Endothelial cell of umbilical vein (primary cell): ENCODE results near the gene CSNK1D. TPM values are rescaled to one million over a fixed set of nuclear protein-coding genes. Genes with fewer than 3 reads are reported as not detected.

Experiments
- BruUV-seq: library from RNA; stranded (reverse); fragments of 400-500 nt; replicated peaks from 2 replicates; lab custom pipeline; 2021; lab: Mats Ljungman, UMichigan
- CTCF ChIA-PET: fragments of 300-600, 350-600 bp; sonication (Branson Sonifier 250); formaldehyde crosslinking; loops from one replicate; lab custom pipeline; 2021; ENCODE audit warnings: antibody characterized with exemption, inconsistent platforms; lab: Charles Lee
- POLR2A ChIA-PET: fragments of 300-600, 350-600 bp; sonication (Branson Sonifier 250); formaldehyde crosslinking; loops from one replicate; lab custom pipeline; 2021; ENCODE audit warnings: antibody characterized with exemption, inconsistent platforms; lab: Charles Lee
- DNase-seq: peaks from one replicate; pipeline ENCODE4 v3.0.0-alpha.2; 2011; ENCODE audit warnings: low read depth, low spot score
- FAIRE-seq: peaks from 2 replicates; lab custom pipeline; 2011; peaks lifted over from hg19 to GRCh38; lab: Jason Lieb, UNC
- H2AFZ ChIP-seq: 2 replicates; pipeline ENCODE4 v1.6.0; 2012; ENCODE audit warnings: low read depth, low read length, control low read depth, inconsistent platforms
- H3K27ac ChIP-seq: 2 replicates; pipeline ENCODE4 v1.5.1; 2011; ENCODE audit warnings: low read depth, mild to moderate bottlenecking, control low read depth, low read length, moderate library complexity; ENCODE audit not compliant: insufficient read depth
- H3K27me3 ChIP-seq, 2 experiments: 2 replicates each; pipeline versions ENCODE4 v1.6.0 to v1.6.1; 2011; ENCODE audit warnings: low read length in 2 of 2, mixed read lengths in 1 of 2; ENCODE audit not compliant: control insufficient read depth in 2 of 2, insufficient read depth in 2 of 2
- H3K36me3 ChIP-seq, 2 experiments: 2 replicates in 1 of 2; 3 replicates in 1 of 2; pipeline ENCODE4 v1.5.1; 2011; ENCODE audit warnings: low read length in 2 of 2, mild to moderate bottlenecking in 1 of 2, moderate library complexity in 1 of 2; ENCODE audit not compliant: control insufficient read depth in 2 of 2, insufficient read depth in 2 of 2; ENCODE audit errors: extremely low read depth in 1 of 2
- H3K4me1 ChIP-seq: 3 replicates; pipeline ENCODE4 v1.5.1; 2011; ENCODE audit warnings: mild to moderate bottlenecking, low read length; ENCODE audit not compliant: control insufficient read depth, insufficient read depth; ENCODE audit errors: extremely low read depth
- H3K4me2 ChIP-seq: 2 replicates; pipeline ENCODE4 v1.6.1; 2011; ENCODE audit warnings: low read length, control low read depth, mixed read lengths; ENCODE audit not compliant: insufficient read depth
- H3K4me3 ChIP-seq, 3 experiments: fragments of 200-600 bp in 1 of 3; sonication (generic), shearing (Covaris generic) in 1 of 3; replicated peaks in 1 of 3; 2 replicates each; pipeline ENCODE4 v1.5.1; 2011 to 2016; ENCODE audit warnings: control low read depth in 3 of 3, low read length in 3 of 3, mild to moderate bottlenecking in 2 of 3, inconsistent platforms in 1 of 3, low read depth in 1 of 3, moderate library complexity in 1 of 3; ENCODE audit not compliant: insufficient read depth in 1 of 3
- H3K79me2 ChIP-seq: 2 replicates; pipeline ENCODE4 v1.6.0; 2012; ENCODE audit warnings: low read length, inconsistent platforms; ENCODE audit not compliant: control insufficient read depth, insufficient read depth
- H3K9ac ChIP-seq: replicated peaks from 2 replicates; pipeline ENCODE3; 2011; ENCODE audit warnings: low read length, control low read depth; ENCODE audit not compliant: insufficient read depth; ENCODE audit errors: extremely low read depth
- H3K9me1 ChIP-seq: replicated peaks from 3 replicates; pipeline ENCODE4 v1.6.0; 2011; ENCODE audit warnings: mild to moderate bottlenecking, low read length; ENCODE audit not compliant: control insufficient read depth, insufficient read depth; ENCODE audit errors: extremely low read depth
- H3K9me3 ChIP-seq: replicated peaks from 2 replicates; pipeline ENCODE4 v1.5.1; 2012; ENCODE audit warnings: low read length, inconsistent platforms; ENCODE audit not compliant: control insufficient read depth, insufficient read depth
- H4K20me1 ChIP-seq: replicated peaks from 2 replicates; pipeline ENCODE3; 2011; ENCODE audit warnings: mild to moderate bottlenecking, low read length; ENCODE audit not compliant: control insufficient read depth, insufficient read depth; ENCODE audit errors: extremely low read depth
- CTCF ChIP-seq, 2 donors: IDR thresholded peaks; 1 replicate in 1 of 2; 2 replicates in 1 of 2; pipeline ENCODE4 v1.5.1; 2011; ENCODE audit warnings: low read length in 2 of 2, mild to moderate bottlenecking in 2 of 2, moderate library complexity in 2 of 2, control low read depth in 1 of 2, inconsistent platforms in 1 of 2, low read depth in 1 of 2; ENCODE audit not compliant: insufficient read depth in 1 of 2; ENCODE audit errors: extremely low read depth in 1 of 2
- EZH2 ChIP-seq: IDR thresholded peaks from 2 replicates; pipeline ENCODE4 v1.6.1; 2012; ENCODE audit warnings: borderline replicate concordance, low read depth, mild to moderate bottlenecking, moderate library complexity, low read length, inconsistent platforms; ENCODE audit not compliant: severe bottlenecking
- FOS ChIP-seq: IDR thresholded peaks from 2 replicates; pipeline ENCODE4 v1.6.1; 2011; ENCODE audit warnings: mild to moderate bottlenecking, low read length, moderate library complexity, borderline replicate concordance; ENCODE audit not compliant: insufficient read depth
- GATA2 ChIP-seq: IDR thresholded peaks from 2 replicates; pipeline ENCODE4 v1.7.0; 2011; ENCODE audit warnings: low read depth, mild to moderate bottlenecking, moderate library complexity, mixed read lengths, low read length; ENCODE audit not compliant: insufficient read length, insufficient read depth
- JUN ChIP-seq: IDR thresholded peaks from 2 replicates; pipeline ENCODE4 v1.6.1; 2011; ENCODE audit warnings: borderline replicate concordance, low read depth; ENCODE audit not compliant: insufficient read length, insufficient read depth
- MAX ChIP-seq: IDR thresholded peaks from 2 replicates; pipeline ENCODE4 v1.6.1; 2011; ENCODE audit not compliant: insufficient read depth, insufficient read length
- MYC ChIP-seq: IDR thresholded peaks from one replicate; pipeline ENCODE4 v1.6.1; 2011; ENCODE audit warnings: mild to moderate bottlenecking, low read depth, low read length
- POLR2A ChIP-seq: IDR thresholded peaks from 2 replicates; pipeline ENCODE4 v1.6.1; 2012; ENCODE audit warnings: low read depth, mild to moderate bottlenecking, control low read depth, low read length
- POLR2AphosphoS5 ChIP-seq: IDR thresholded peaks from 2 replicates; pipeline ENCODE4 v1.6.1; 2012; ENCODE audit warnings: low read depth, mild to moderate bottlenecking, control low read depth, low read length, moderate library complexity; ENCODE audit not compliant: insufficient read depth
- dilution Hi-C: fragments of 300-500 bp; cut with MboI; formaldehyde crosslinking; loops from one replicate; pipeline ENCODE4 v1.15.0; 2019; ENCODE audit warnings: low sequenced_read_pairs; ENCODE audit not compliant: extremely low pct_ligation_motif_present
- intact Hi-C: fragments of 100-400 bp; cut with micrococcal nuclease; formaldehyde crosslinking; loops from one replicate; pipeline ENCODE4 v1.10.0; 2022
- polyA plus RNA-seq, 4 experiments: library from polyadenylated mRNA; depleted of rRNA in 3 of 4; stranded (reverse) in 3 of 4; unstranded in 1 of 4; fragments of >200 nt; gene quantifications; 2 replicates each; pipeline versions ENCODE4 v1.2.1 to v1.2.3, GENCODE V29; 2011 to 2012; ENCODE audit warnings: missing spikeins in 1 of 4
- total RNA-seq: library from RNA; stranded (reverse); gene quantifications from 2 replicates; pipeline ENCODE4 v1.2.3, GENCODE V29; 2021

The CSNK1D gene
- total and polyA plus RNA-seq, 2 donors (not counting 3 experiments of a cell fraction or from before 2014, with no cell fraction given), result 127 to 155 TPM

- Histone ChIP-seq H3K4me3 (no peak overlapping the region), H2AFZ (no peak overlapping the region), H3K4me1 (peaks cover 2% of the 10 kb centered on the region), H3K4me2 (no peak overlapping the region), H3K9me1 (no peaks in the 10 kb centered on the region), H3K79me2 (no peaks in the 10 kb centered on the region), H3K9me3 (no peaks in the 10 kb centered on the region), H4K20me1 (no peaks in the 10 kb centered on the region), H3K27ac (no peak overlapping the region), H3K27me3 (no peaks in the 10 kb centered on the region), H3K36me3 (no peaks in the 10 kb centered on the region), H3K9ac (no peak overlapping the region)
- DNase-seq, result no peak
- intact Hi-C loops (no loop called here), dilution Hi-C loops (no loop called here)
- BruUV-seq, result no TSS peak
- POLR2A ChIA-PET, result no interaction called here
- no peak for FAIRE-seq
- CTCF ChIA-PET, result no interaction called here
- TF ChIP-seq EZH2, result no peak
- no peak for TF ChIP-seq POLR2A
- no peak for TF ChIP-seq JUN
- TF ChIP-seq FOS, result no peak
- no peak for TF ChIP-seq MAX
- TF ChIP-seq MYC, result no peak
- no peak for TF ChIP-seq POLR2AphosphoS5
- TF ChIP-seq GATA2, result no peak
- no peak for TF ChIP-seq CTCF (IDR thresholded peaks at IDR 0.05; ENCODE audit: extremely low read depth in 1 of 2, insufficient read depth in 1 of 2, low read depth in 1 of 2, low read length in 2 of 2)
Observed at GRCh38 chr17:82223517-82223916, 50.0 kb downstream of the CSNK1D start.
